ENCODE results near the gene DACT3. TPM values are rescaled to one million over a fixed set of nuclear protein-coding genes. Genes with fewer than 3 reads are reported as not detected.
A peak's percentile ranks its signal among the peaks of the same experiment; 100 is the strongest.

DACT3 gene
- total RNA-seq, 2 donors from 2014 or later: 0.99 to 4.4 TPM

DNA sequence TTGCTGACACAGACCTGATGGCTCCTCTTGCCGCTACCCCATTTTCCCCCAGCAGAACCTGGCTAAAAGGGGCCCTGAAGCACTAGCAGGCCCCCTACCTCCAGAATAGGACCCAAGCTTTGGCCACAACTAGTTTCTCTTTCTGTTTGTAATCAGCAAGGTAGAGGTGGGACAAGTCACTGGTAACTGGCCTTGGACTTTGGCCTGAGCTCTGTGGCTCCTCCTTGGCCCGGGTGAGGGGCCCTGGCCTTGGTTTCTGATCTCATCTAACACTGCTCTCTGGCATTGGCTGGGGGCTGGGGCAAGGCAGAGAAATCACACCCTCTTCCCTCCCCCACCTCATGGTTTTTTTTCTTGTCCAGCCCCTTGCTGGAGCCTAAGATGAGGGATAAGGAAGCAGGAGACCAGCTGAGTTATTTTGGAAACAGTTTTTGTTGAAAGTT is 57.8 kb downstream of the DACT3 start:
- TF ChIP-seq POLR2A (IDR thresholded peaks at IDR 0.05): peak in 1 of 3 donors; percentile 8
- TF ChIP-seq, protein P1, sequence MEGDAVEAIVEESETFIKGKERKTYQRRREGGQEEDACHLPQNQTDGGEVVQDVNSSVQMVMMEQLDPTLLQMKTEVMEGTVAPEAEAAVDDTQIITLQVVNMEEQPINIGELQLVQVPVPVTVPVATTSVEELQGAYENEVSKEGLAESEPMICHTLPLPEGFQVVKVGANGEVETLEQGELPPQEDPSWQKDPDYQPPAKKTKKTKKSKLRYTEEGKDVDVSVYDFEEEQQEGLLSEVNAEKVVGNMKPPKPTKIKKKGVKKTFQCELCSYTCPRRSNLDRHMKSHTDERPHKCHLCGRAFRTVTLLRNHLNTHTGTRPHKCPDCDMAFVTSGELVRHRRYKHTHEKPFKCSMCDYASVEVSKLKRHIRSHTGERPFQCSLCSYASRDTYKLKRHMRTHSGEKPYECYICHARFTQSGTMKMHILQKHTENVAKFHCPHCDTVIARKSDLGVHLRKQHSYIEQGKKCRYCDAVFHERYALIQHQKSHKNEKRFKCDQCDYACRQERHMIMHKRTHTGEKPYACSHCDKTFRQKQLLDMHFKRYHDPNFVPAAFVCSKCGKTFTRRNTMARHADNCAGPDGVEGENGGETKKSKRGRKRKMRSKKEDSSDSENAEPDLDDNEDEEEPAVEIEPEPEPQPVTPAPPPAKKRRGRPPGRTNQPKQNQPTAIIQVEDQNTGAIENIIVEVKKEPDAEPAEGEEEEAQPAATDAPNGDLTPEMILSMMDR (IDR thresholded peaks at IDR 0.05): no peak
- DNase-seq (peak; percentile 79 to 90 (median 84)), ATAC-seq (peak; percentile 8)
- intact Hi-C loops (cut with DNase I): no loop called here
- Histone ChIP-seq H3K4me1 (peaks cover 39% of the 10 kb centered on the region), H3K27me3 (no peaks in the 10 kb centered on the region), H3K9me3 (no peaks in the 10 kb centered on the region), H3K36me3 (replicated peaks in 1 of 2; ENCODE audit: insufficient read depth in 1 of 2, low read depth in 2 of 2) (peaks cover 0 to 11% of the 10 kb centered on the region in 2 donors), H3K27ac (peak overlapping the region; percentile 98 to 100 (median 99)), H3K4me3 (no peak overlapping the region)
- 13 to 28% methylated on average over 2 of the region's 2 CpGs for WGBS, 2 donors

DNA sequence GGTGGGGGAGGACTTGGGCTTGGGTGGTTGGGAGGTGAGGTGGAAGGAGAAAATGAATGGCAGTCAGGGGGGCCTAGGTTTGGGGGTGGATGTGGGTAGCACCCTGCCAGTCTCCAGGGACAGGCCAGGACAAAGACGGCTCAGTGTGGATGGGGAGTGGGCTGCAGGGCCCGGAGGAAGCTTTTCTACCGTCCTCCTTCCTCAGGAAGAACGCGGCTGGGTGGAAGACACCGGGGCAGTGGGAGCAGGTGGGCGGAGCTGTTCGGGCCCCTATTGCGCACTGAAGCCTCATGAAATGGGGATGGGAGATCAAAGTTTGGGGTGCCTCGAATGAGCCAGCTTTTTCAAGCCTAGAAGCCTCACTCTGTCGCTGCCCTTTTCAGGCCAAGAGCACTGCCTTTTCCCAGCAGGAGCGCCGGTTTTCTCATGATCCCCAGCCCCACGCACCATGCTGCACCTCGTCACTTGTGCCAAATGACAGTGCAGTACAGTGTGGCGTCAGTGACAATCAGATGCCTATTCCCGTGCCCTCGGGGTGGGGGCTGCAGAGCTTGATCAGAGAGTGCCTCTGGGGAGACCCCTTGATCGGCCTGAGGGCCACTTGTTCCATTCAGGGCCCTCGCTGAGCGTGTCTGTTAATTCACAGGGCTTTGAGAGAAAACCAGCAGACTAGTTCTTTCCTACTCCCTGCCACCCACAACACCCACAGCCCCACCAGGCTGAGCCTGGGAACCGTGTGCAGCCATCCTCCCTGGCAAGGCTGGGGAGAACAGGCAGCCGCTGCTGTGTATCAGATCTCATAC is 58.4 kb downstream of the DACT3 start:
- ATAC-seq: no peak
- H3K36me3 ChIP-seq (replicated peaks in 1 of 2; ENCODE audit: insufficient read depth in 1 of 2, low read depth in 2 of 2): peaks cover 0 to 5% of the 10 kb centered on the region in 2 donors
- H3K4me3 ChIP-seq: peak overlapping the region; percentile 84 to 98
- WGBS, 2 donors: 5 to 6% methylated on average over 23 of the region's 23 CpGs
- DNase-seq: peak in 1 of 4 donors; percentile 40
- H3K27me3 ChIP-seq: no peaks in the 10 kb centered on the region
- H3K9me3 ChIP-seq: no peaks in the 10 kb centered on the region
- H3K4me1 ChIP-seq: peaks cover 39% of the 10 kb centered on the region
- peak overlapping the region; percentile 98 to 100 (median 99) for H3K27ac ChIP-seq
- TF ChIP-seq, protein P1 (IDR thresholded peaks at IDR 0.05): no peak
- TF ChIP-seq POLR2A (IDR thresholded peaks at IDR 0.05): peak in 1 of 3 donors; percentile 16
- intact Hi-C loops (cut with DNase I): no loop called here

DNA sequence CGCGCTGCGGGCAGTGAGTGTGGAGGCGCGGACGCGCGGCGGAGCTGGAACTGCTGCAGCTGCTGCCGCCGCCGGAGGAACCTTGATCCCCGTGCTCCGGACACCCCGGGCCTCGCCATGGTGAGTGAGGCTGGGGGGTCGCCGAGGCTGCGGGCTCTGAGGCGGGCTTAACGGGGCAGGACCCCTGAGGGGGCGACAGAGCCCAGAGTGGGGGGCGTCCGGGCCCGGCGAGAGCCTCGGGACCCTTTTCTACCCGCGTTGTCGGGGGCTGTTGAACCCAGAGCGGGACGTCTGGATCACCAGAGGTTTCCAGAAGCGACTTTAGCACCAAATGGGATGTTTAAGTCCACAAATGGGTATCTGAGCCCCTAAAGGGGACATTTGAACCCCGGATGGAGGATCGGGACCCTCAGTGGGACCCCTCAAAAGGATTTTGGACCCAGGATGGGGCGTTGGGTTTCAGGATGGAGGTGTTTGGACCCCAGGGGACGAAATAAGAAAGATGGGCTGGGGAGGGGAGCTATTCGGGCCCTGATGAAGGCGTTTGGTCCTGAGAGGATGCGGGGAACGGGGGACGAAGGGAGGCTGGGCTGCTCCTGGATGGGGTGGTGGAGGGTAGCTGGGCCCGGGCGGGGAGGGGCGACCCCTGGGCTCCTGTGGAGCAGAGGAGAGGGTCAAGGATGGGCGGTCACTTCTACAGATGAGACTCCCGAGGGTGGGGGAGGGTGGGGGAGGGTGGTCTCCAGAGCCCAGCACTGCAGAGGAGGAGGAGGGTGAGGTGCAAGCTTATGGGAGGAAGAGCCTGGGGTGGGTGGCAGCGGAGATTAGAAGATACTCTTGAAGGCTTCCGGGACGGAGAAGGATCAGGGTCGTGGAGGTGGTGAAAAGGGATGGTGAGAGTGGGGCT is 59.4 kb downstream of the DACT3 start, which contains the start of gene CALM3:
TSS of gene CALM3 (plus strand) at position 13 of the 907 bp plus-strand sequence. CDS start at position 118, 105 bp downstream.
- peak in 1 of 4 donors; percentile 34 for DNase-seq

More for the DNA sequence above, 59.4 kb downstream of the DACT3 start, which contains the start of gene CALM3:
- TF ChIP-seq, protein P1 (IDR thresholded peaks at IDR 0.05): no peak
- TF ChIP-seq POLR2A (IDR thresholded peaks at IDR 0.05): peak; percentile 90 to 92 (median 91)
- H3K36me3 ChIP-seq (replicated peaks in 1 of 2; ENCODE audit: insufficient read depth in 1 of 2, low read depth in 2 of 2): peaks cover 0 to 3% of the 10 kb centered on the region in 2 donors
- intact Hi-C loops (cut with DNase I): no loop called here
- no peak for ATAC-seq
- peaks cover 39% of the 10 kb centered on the region for H3K4me1 ChIP-seq
- WGBS, 2 donors: 0 to 1% methylated on average over 18 to 38 of the region's 51 CpGs
- no peaks in the 10 kb centered on the region for H3K9me3 ChIP-seq
- no peaks in the 10 kb centered on the region for H3K27me3 ChIP-seq
- H3K4me3 ChIP-seq: peak within 1 kb of the TSS; percentile 84 to 98
- peak within 1 kb of the TSS; percentile 98 to 100 (median 99) for H3K27ac ChIP-seq
